Chondrocyte (in vitro differentiated cells): Measurements from ENCODE around the gene CLK4. TPM values are rescaled to one million over a fixed set of nuclear protein-coding genes. Genes with fewer than 3 reads are reported as not detected.
A peak's percentile ranks its signal among the peaks of the same experiment; 100 is the strongest.

Experiments
- DNase-seq: peaks from one replicate; pipeline ENCODE4 v3.0.0; 2021; ENCODE audit warnings: mixed read lengths, low spot score
- H3K27ac Mint-ChIP-seq: one replicate; pipeline ENCODE4 v1.8.0; 2021; ENCODE audit warnings: mild to moderate bottlenecking, moderate library complexity, mixed read lengths; ENCODE audit not compliant: unreplicated experiment
- H3K27me3 Mint-ChIP-seq: 2 replicates; pipeline ENCODE4 v1.8.0; 2021; ENCODE audit warnings: low read depth, mixed read lengths
- H3K36me3 Mint-ChIP-seq: 2 replicates; pipeline ENCODE4 v1.8.0; 2021; ENCODE audit warnings: low read depth, mixed read lengths
- H3K4me1 Mint-ChIP-seq: 2 replicates; pipeline ENCODE4 v1.8.0; 2021; ENCODE audit warnings: low read depth, mild to moderate bottlenecking, mixed read lengths
- H3K4me3 Mint-ChIP-seq: one replicate; pipeline ENCODE4 v1.8.0; 2021; ENCODE audit warnings: mild to moderate bottlenecking, moderate library complexity, mixed read lengths; ENCODE audit not compliant: unreplicated experiment
- H3K9me3 Mint-ChIP-seq: 2 replicates; pipeline ENCODE4 v1.8.0; 2021; ENCODE audit warnings: low read depth, mixed read lengths
- CTCF ChIP-seq: fragments of 200-600 bp; sonication (generic); IDR thresholded peaks from 2 replicates; pipeline ENCODE4 v1.5.0; 2021; ENCODE audit warnings: antibody characterized with exemption, mild to moderate bottlenecking, moderate library complexity
- total RNA-seq: library from RNA; stranded (reverse); gene quantifications from 3 replicates; pipeline ENCODE4 v1.2.1, GENCODE V29; 2021

Gene CLK4
- total RNA-seq, 1 donor from 2014 or later, result 21.8 TPM

GRCh38 chr5:178649580-178649979 lies 22.7 kb upstream of the CLK4 start:
- peaks cover 4% of the 10 kb centered on the region for H3K36me3 Mint-ChIP-seq
- H3K4me3 Mint-ChIP-seq, result no peak overlapping the region
- peaks cover 27% of the 10 kb centered on the region for H3K4me1 Mint-ChIP-seq
- H3K27me3 Mint-ChIP-seq, result no peaks in the 10 kb centered on the region
- peaks cover 17% of the 10 kb centered on the region for H3K9me3 Mint-ChIP-seq
- TF ChIP-seq CTCF, result no peak
- peak overlapping the region; percentile 13 for H3K27ac Mint-ChIP-seq
- DNase-seq, result no peak

GRCh38 chr5:178644826-178645545 lies 18.1 kb upstream of the CLK4 start:
- no peak overlapping the region for H3K4me3 Mint-ChIP-seq

GRCh38 chr5:178642351-178642909 lies 15.6 kb upstream of the CLK4 start:
- no peaks in the 10 kb centered on the region for H3K27me3 Mint-ChIP-seq
- H3K9me3 Mint-ChIP-seq, result peaks cover 12% of the 10 kb centered on the region
- no peak for TF ChIP-seq CTCF
- peaks cover 21% of the 10 kb centered on the region for H3K4me1 Mint-ChIP-seq
- no peak for DNase-seq
- no peak overlapping the region for H3K4me3 Mint-ChIP-seq
- peak overlapping the region; percentile 73 for H3K27ac Mint-ChIP-seq
- no peaks in the 10 kb centered on the region for H3K36me3 Mint-ChIP-seq

More at GRCh38 chr5:178644826-178645545, 18.1 kb upstream of the CLK4 start:
- H3K27ac Mint-ChIP-seq, result no peak overlapping the region
- DNase-seq, result no peak
- no peaks in the 10 kb centered on the region for H3K36me3 Mint-ChIP-seq
- H3K9me3 Mint-ChIP-seq, result peaks cover 24% of the 10 kb centered on the region
- TF ChIP-seq CTCF, result no peak
- H3K27me3 Mint-ChIP-seq, result no peaks in the 10 kb centered on the region
- peaks cover 25% of the 10 kb centered on the region for H3K4me1 Mint-ChIP-seq

- H3K4me1 Mint-ChIP-seq, result peaks cover 21% of the 10 kb centered on the region
- H3K27ac Mint-ChIP-seq, result peak overlapping the region; percentile 73
- peaks cover 12% of the 10 kb centered on the region for H3K9me3 Mint-ChIP-seq
- DNase-seq, result no peak
- TF ChIP-seq CTCF, result no peak
- no peak overlapping the region for H3K4me3 Mint-ChIP-seq
- no peaks in the 10 kb centered on the region for H3K27me3 Mint-ChIP-seq
- no peaks in the 10 kb centered on the region for H3K36me3 Mint-ChIP-seq
Observed at GRCh38 chr5:178641711-178642110, 14.9 kb upstream of the CLK4 start.

- Mint-ChIP-seq H3K36me3 (no peaks in the 10 kb centered on the region), H3K9me3 (peaks cover 12% of the 10 kb centered on the region), H3K27me3 (no peaks in the 10 kb centered on the region), H3K27ac (no peak overlapping the region), H3K4me3 (no peak overlapping the region), H3K4me1 (peaks cover 21% of the 10 kb centered on the region)
- TF ChIP-seq CTCF, result no peak
- DNase-seq, result no peak
Observed at GRCh38 chr5:178640331-178641045, 13.6 kb upstream of the CLK4 start.
